HG03139 (cell line): ENCODE measurements around the gene APOBEC4.
"Not testable (repeated sequence)": the region's sequence is repeated elsewhere in the genome, so short reads cannot be mapped to it uniquely, and the experiment has no call there.

ENCODE experiments used
- ATAC-seq: cut with Tn5 transposase; IDR thresholded peaks from one replicate; pipeline ENCODE4 v1.9.1; 2021; ENCODE audit not compliant: unreplicated experiment

Gene APOBEC4, protein sequence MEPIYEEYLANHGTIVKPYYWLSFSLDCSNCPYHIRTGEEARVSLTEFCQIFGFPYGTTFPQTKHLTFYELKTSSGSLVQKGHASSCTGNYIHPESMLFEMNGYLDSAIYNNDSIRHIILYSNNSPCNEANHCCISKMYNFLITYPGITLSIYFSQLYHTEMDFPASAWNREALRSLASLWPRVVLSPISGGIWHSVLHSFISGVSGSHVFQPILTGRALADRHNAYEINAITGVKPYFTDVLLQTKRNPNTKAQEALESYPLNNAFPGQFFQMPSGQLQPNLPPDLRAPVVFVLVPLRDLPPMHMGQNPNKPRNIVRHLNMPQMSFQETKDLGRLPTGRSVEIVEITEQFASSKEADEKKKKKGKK

DNA sequence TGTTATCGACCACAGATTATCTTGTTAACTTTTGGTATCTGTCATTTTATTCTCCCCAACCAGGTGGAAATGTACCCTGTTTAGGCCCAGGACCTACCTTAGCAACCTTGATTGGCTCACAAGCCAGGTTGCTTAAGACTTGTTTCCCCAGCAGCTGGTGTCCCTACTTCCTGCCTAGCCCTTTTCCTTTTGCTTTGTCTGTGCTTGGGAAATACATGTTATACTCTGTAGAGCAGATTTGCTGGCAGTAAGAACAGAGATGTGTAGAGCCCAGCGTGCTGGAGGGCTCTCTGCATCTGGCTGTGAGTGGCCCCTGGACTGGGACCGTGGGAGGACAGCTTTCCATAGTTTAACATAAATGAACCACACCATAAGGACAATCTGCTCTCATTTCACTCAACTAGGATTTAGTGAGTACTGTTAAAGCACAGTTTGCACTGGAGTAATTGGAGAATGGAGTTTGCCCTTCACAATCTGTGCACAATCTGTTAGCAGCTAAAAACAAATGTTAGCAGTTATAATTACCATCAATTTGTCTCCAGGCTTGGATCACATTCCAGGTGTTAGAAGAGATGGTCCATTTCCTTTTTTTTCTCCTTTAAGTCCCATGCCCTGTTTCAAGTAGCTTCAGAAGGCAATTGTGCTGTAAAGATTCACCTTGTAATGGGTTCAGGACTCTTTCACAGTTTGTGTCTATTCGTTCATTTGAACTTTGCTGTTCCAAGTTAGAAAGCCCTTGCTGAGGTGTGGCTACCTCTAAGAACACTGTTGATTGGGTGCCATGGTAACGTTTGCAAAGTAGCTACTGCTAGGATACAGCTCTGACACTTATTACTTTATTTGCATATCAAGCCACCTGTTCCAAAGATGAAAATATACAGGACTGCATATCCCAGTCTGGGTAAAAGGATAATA lies at the start of gene APOBEC4:
TSS of gene APOBEC4 (minus strand) at position 770 of the 915 bp plus-strand sequence. CDS start 4,535 bp downstream, outside the sequence.
- no peak for ATAC-seq

DNA sequence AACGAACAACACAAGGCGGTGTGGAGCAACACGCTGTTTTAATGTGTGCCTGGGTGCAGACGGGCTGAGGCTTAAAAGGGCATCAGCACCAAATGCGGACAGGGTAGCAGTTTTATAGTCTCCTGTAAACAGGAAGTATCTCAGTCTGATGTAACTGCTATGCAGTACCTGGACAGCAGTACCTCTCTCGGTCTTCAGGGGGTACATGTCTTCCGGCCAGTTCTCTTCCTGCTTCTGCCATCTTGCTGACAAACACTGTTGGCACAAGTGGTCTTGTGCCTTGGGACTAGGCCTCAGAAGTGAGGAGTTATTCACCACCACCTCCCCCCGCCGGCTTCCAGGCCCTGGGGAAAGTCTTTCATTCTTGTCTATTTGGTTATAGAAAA lies 49.7 kb upstream of the APOBEC4 start:
- ATAC-seq: no peak

DNA sequence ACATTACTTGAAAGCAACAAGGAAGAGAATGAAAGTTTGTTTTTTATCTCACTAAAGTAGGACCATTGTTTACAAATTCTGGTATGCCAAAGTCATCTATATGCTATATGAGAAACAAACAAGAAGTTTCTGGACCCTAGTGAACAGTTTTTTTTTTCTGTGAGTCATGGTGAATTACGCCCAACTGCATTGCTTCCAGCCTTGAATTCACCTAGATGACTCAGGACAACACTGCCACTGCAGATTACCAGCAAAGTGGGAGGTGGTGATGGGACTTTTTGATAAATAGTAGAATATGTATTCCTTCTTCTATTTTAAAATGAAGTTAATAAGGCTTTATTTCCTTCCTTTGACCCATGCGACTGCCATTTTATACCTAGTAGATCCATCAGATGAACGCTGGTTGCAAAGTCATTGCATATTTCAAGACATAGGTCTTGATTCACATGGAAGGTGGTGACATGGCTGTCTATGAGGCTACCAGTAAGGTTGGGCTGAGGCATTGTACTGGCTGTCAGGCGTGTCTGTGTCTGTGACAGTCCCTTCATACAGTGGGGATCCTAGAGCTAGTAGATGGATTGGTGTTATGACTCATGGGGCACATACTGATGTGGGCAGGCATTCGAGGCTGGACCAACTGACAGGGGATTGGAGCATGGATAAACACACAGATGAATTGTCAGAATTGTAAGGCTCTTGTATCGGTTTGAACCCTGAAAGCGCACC lies 49.1 kb upstream of the APOBEC4 start:
- no peak for ATAC-seq

DNA sequence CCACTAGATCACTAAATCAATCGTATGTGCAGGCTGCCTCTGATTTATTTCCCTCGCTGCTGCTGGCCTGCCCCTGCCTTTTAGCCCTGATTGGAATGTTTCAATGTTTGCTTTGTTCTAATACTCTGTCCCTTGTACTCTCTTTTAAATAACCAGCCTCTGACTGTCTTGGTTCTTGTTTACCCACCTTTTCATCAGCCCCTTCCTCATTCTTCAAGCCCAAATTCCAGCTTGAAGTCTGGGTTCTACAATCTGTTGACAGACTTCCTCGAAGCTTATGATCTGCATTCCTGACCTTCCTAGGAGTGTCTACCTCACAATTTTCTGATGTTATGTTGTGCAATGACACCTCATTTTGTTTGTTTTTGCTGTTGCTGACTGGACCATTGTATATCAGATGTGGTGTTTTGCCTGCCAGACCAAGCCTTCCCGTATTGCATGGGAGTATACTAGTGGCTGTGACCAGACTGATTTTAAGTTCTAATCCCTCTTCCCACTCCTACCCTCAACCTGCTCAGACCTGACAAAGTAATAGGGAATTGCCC lies 46.6 kb upstream of the APOBEC4 start:
- no peak for ATAC-seq

DNA sequence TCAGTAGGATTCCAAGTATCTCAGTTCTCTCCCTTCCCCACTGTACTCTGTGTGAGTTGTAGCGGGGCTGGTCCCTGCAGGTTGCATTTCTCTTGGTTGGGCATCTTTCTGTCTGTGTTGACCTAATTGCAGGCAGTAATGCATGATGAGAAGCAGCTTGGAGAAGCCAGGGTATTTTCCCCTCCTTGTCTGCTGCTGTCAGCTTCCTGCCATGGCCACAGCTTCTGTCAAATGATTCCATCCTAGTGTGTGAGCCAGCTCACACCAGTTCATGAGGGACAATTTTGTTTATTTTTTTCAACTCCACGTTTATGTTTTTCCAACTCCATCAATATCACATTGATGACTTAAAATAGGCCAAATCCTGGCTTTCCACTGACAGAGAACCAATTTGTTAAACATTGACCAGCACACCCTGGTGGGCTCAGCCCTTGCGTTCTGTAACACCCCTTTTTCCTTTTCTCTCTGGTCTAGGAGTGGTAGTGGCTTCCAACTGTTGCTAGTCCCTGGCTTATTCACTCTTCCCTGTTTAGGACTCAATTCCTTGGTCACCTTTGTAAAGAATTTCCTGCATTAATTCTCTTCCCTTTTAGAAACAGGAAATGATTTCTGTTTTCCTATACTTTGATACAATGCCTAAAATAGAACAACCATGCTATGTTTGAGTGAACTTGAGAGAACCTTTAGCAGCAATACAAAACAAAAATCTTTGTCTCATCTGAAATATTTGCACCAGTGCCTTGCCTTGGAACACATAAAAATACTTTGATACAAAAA lies 44.9 kb upstream of the APOBEC4 start:
- ATAC-seq: no peak

DNA sequence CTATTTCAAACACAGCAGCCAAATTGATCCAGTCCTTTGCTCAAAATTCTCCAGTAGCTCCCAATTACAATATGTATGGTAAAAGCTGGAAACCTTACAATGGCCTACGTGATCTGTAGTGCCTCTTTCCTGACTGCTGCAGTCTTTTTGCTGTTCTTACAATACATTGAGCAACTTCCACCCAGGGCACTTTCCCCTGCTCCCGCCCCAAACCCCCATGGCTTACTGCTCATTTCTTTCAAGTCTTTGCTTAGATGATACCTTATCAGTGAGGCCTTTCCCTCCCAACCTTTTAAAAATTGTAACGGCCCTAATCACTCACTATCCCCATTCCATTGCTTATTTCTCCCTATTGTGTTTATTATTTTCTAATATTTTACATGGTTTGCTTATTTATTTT lies 43.9 kb upstream of the APOBEC4 start:
- no peak for ATAC-seq

DNA sequence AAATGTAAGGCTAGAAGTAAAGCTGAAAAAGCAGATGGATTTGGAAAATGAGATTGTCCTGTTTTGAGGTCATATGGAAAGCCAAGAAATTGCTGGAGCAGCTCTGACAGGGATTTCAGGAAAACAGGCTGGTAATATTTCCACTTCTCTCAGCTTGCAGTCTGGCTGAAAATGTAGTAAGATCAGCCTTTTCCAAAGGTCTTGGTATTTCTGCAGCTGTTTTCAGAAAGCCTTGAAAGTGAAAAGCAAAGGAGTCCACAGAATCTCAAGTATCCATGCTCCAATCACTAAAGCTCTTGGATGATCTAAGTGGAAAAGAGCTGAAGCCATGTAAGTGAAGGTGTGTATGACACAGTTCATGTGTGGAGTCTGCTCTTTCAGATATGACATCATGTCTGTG lies 41.6 kb upstream of the APOBEC4 start:
- no peak for ATAC-seq

DNA sequence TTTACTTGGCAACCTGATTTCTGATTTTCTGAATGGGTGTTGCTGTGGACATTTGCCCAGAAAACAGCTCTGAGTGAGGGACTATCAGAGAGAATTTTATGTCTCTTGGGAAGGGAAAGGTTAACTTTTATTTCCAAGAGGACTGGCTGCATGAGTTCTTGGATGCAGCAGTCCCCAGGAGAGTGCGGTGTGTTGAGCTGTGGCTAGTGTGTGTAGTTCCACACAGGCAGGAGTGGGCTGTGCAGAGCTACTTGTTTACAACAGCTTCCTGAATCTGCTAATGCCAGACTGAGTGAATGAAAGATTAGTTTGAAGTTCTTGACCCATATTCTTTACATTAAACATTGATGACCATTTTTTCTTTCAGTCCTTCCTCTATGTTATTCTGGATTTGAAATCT lies 41.0 kb upstream of the APOBEC4 start:
- ATAC-seq: no peak

DNA sequence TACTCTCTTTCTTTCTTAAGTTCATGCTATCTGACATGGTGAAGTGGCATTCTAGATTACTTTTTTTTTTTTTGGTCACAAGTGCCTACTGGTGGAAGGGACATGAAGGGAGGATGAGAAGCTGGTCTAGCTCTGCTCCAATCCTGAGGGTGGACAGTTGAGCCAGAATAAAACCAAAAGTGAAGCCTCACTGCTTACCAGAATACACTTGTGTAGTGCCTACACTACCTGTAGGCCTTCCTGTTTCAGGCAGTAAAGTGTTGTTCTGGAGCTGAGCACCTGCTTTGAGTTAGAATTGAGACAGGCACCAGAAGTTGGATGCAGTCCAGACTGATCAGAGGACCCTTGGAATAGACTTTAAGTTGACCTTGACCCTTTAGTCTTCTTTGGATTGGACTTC lies 40.4 kb upstream of the APOBEC4 start:
- ATAC-seq: no peak

DNA sequence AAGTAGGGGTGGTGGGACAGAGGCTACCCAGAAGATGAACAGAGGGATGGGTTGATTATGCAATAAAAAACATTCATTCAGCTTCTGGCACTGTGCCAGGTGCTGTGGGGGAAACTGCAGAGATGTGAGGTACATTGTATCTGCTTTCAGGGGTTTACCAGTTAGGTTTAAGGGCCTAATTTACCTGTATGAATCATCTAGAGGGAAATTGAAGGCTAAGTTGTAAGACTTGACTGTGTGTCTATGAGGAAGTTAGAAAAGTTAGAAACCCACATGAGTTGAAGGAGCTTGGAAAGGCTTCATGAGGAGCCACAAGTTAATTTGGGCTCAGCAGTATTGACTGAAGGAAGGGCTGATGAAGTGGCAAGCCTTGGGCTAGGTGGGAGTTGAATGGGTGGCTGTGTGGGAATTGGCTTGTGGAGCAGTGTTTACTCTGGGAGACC lies 36.7 kb upstream of the APOBEC4 start:
- peak; percentile 50 for ATAC-seq

DNA sequence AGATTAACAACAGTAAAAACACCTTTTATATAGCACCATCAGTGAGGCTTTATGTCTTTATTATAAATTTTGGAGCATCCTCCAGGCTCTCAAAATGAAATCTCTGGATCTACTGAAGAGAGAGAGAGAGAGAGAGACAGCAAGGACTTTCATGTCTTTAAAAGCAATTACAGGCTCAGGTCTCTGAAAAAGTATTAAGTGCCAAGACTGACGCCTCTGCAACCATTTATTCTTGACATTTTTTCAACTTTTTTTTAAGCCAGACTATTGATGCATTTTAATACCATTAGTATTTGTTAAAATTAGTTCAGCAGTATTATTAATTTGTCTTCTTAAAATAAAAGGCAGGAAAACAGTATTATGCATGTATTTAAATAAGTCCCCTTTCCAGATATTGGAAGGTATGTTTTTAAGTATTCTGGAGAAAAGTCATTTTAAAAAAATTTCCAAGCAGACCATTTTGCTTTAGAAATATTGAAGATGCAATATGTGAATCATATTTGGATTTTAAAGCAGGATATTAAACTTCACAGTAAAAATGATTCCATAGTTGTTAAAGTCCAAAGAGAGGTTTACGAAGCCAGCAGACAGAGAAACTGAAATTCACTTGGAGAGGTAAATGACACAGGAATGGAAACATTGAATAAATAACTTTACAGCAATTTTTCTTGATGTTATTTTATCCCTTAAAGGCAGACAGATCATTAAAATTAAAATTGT lies 35.4 kb upstream of the APOBEC4 start:
- ATAC-seq: no peak

DNA sequence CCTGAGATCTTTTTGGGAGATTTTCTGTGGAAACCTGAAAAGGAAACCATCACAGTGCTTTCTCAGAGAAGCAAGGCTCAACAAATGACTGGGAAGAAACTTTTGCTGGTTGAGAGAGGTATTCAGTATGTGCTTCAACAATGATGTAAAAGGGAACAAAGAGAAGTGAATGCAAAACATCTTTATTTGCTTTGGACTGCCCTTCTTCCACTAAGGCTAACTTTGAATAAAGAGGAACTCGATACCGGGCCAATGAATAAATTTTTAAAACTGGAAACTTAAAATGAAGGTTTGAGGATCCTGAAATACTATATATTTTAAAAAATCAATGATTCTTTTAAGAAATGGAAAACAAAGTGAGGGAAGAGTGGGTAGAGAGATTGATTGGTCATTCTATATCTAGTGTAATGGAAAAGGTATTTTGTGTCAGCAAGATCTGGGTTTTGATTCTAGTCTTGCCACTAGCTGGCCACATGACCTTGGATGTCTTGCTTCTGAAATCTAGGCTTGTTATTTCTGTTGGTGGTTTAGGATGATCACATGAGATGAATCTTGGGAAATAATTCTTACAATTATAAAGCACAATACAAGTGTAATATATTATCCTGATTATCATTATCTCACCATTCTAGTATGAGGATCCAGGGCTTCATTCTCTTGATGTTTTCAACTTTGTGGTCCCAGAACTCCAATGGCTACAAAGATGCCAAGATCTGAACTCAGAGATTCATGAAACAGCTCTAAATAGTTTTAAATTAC lies 34.6 kb upstream of the APOBEC4 start:
- no peak for ATAC-seq

DNA sequence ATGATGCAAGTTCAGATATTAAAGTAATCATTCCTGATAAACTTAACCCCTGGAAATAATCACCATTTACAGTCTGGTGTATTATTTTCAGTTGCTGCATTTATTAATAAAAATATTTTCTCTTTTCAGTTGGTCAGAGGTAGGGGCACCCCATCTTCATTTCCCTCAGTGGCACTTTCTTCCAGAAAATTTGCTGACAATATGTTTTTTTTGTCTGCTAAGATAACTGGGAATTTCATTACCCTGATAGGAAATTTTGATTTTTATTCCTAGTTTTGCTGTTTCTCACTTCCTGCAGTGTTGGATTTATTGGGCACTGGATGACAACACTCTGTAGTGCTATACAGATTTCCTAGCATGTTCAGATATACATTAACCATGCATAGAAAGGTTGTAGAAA lies 33.1 kb upstream of the APOBEC4 start:
- ATAC-seq: no peak

DNA sequence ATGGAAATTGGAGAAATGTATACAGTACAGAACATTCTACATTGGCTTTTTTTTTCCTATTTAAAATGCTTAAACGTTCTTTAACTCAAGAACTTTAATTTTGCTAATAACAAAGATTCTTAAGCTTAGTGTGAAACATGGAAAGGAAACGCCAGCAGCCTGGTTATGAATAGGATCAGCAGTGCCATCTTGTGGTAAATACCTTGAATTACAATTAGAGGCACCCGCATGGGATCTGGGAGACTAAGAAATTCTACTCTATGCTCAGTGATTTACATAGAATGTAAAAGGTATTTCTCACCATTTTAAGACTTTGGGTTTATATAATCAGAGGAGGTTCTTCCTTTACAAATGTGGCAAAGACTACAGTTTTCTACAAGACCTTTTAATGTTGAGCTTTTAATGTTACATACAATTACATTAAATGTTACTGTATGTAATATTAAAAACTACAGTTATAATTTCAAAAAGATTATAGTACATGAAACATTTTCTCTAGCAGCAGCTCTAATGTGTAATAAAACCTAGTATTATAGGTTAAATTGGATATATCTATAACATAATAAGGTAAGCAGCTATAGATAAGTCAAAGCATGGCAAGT lies 32.1 kb upstream of the APOBEC4 start:
- no peak for ATAC-seq

DNA sequence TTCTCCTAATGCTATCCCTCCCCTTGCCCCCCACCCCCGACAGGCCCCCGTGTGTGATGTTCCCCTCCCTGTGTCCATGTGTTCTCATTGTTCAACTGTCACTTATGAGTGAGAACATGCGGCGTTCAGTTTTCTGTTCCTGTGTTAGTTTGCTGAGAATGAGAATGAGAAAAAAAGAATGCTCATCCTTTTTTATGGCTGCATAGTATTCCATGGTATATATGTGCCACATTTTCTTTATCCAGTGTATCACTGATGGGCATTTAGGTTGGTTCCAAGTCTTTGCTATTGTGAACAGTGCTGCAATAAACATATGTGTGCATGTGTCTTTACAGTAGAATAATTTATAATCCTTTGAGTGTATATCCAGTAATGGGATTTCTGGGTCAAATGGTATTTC lies 26.2 kb upstream of the APOBEC4 start:
- not testable (repeated sequence) for ATAC-seq

DNA sequence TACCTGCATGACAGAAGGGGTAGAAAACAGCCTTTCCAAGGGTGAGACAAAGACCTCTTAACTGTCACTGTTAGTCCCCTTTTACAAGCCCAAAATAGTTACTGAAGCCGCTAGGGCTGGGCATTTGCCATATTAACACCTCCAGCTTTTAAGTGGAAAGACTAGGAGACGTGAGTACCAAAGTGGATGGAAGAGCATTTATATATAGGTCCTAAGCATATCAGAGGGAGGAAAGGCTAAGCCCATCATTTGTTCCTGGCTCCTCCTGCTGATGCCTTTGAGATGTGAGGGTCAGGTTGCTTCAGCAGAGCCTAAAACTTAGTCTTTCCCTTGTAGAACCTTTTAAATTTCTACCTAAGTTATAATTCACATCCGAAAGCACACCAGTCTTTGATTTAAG lies 25.7 kb upstream of the APOBEC4 start:
- no peak for ATAC-seq

DNA sequence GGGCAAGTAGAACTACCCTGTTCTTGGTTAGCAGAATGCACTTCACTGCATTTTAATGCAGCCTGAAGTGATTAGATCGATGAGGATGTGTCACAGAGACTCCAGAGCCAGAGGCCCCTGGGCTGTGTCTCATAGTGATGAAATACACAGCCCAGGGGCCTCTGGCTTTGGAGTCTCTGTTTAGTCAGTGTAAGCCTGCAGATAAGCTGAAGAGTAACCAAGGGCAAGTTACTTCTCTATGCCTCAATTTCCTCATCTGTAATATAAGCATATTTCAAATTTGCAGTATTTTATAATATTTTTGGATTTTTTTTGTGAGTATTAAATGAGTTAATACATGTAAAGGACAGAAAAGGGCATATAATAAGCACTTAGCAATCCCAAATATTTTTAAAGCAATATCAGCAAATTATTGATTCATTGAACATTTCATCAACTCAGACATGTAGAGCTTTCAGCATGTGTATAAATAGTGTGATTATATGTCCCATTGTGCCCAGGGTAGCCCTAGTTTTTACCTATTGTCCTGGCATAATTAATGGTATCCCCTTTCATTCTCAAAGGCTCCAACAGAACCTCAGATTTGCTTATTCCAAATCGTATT lies 23.6 kb upstream of the APOBEC4 start:
- ATAC-seq: no peak

DNA sequence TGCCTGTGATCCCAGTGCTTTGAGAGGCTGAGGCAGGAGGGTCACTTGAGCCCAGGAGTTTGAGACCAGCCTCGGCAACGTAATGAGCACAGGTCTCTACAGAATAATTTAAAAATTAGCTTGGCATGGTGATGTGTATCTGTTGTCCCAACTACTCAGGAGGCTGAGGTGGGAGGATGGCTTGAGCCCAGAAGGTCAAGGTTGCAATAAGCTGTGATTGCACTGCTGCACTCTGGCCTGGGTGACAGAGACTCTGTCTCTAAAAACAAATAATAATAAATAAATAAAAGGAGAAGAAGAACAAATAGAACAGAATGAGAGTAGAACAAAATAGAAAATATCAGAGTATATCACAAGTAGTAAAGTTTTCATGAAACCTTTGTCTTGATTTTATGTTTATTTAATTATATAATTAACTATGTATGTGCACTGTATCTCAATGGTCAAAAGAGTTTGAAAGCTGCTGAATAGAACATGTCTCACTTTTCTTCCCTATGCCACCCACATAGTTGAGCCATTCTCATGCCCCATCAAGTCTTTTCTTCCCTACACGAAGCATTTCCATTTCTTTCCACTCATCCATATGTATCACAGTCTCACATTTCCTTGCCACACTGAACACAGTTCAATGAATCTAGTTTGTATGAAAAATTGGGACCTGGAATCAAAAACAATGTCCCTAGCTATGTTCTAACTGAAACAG lies 22.9 kb upstream of the APOBEC4 start:
- ATAC-seq: no peak
